DND-41 (cell line): ENCODE results near the gene SWAP70.

ENCODE experiments used
- CTCF ChIP-seq: IDR thresholded peaks from 2 replicates; pipeline ENCODE4 v1.5.1; 2012; ENCODE audit warnings: borderline replicate concordance, low read length, moderate library complexity, mild to moderate bottlenecking; ENCODE audit not compliant: poor library complexity, severe bottlenecking; ENCODE audit errors: extremely low read depth
- EZH2 ChIP-seq: IDR thresholded peaks from 3 replicates; pipeline ENCODE4 v1.6.1; 2012; ENCODE audit warnings: borderline replicate concordance, low read depth, mild to moderate bottlenecking, moderate library complexity, low read length, inconsistent platforms; ENCODE audit not compliant: severe bottlenecking

DNA sequence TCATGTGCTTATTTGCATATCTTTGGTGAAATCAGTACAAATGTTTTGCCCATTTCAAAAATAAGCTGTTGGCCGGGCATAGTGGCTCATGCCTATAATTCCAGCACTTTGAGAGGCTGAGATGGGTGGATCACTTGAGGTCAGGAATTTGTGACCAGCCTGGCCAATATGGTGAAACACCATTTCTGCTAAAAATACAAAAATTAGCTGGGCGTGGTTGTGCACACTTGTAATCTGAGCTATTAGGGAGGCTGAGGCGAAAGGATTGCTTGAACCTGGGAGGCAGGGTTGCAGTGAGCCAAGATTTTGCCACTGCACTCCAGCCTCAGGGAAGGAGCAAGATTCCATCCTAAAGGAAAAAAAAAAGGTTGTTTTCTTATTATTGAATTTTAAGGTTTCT lies 136.0 kb downstream of the SWAP70 start:
- TF ChIP-seq CTCF: no peak
- TF ChIP-seq EZH2: no peak
